ENCODE measurements around the gene PCED1B.
"Not testable (repeated sequence)": the region's sequence is repeated elsewhere in the genome, so short reads cannot be mapped to it uniquely, and the experiment has no call there.

PCED1B gene

GRCh38 chr12:47052274-47052673 lies 27.1 kb upstream of the PCED1B start:
- no peaks in the 10 kb centered on the region for H3K4me1 Mint-ChIP-seq
- no peak overlapping the region for H3K27ac Mint-ChIP-seq
- no peak overlapping the region for H3K4me3 Mint-ChIP-seq
- no peaks in the 10 kb centered on the region for H3K27me3 Mint-ChIP-seq
- DNase-seq = no peak
- CTCF ChIA-PET = interaction anchor here (0.9 to 1.2 kb wide), 3 partner anchors 17 to 132 kb away, joined by 3 to 4 read pairs (median 3); no protein-coding TSS in a partner anchor
- peaks cover 13% of the 10 kb centered on the region for H3K9me3 Mint-ChIP-seq
- peaks cover 1% of the 10 kb centered on the region for H3K36me3 Mint-ChIP-seq

GRCh38 chr12:47053961-47054360 lies 25.5 kb upstream of the PCED1B start:
- CTCF ChIA-PET = no interaction called here
- DNase-seq = no peak
- Mint-ChIP-seq H3K4me3 (no peak overlapping the region), H3K4me1 (no peaks in the 10 kb centered on the region), H3K9me3 (peaks cover 15% of the 10 kb centered on the region), H3K36me3 (peaks cover 1% of the 10 kb centered on the region), H3K27me3 (no peaks in the 10 kb centered on the region), H3K27ac (no peak overlapping the region)

- CTCF ChIA-PET = interaction anchor here (0.8 to 1.0 kb wide), 2 partner anchors 16 to 35 kb away, joined by 3 to 5 read pairs; no protein-coding TSS in a partner anchor
- Mint-ChIP-seq H3K9me3 (peaks cover 15% of the 10 kb centered on the region), H3K4me1 (no peaks in the 10 kb centered on the region), H3K27me3 (no peaks in the 10 kb centered on the region), H3K4me3 (no peak overlapping the region), H3K27ac (no peak overlapping the region), H3K36me3 (peaks cover 1% of the 10 kb centered on the region)
- no peak for DNase-seq
Measured at GRCh38 chr12:47054659-47055058, 24.8 kb upstream of the PCED1B start.

GRCh38 chr12:47055856-47056255 lies 23.6 kb upstream of the PCED1B start:
- not testable (repeated sequence) for H3K4me3 Mint-ChIP-seq, H3K27me3 Mint-ChIP-seq, DNase-seq, H3K27ac Mint-ChIP-seq, H3K4me1 Mint-ChIP-seq, H3K36me3 Mint-ChIP-seq
- H3K9me3 Mint-ChIP-seq = peaks cover 14% of the 10 kb centered on the region
- CTCF ChIA-PET = interaction anchor here (0.8 kb wide), 1 partner anchor 14 kb away, joined by 3 read pairs; no protein-coding TSS in a partner anchor

GRCh38 chr12:47056944-47057343 lies 22.5 kb upstream of the PCED1B start:
- H3K4me1 Mint-ChIP-seq, H3K27ac Mint-ChIP-seq, DNase-seq, H3K36me3 Mint-ChIP-seq, H3K27me3 Mint-ChIP-seq, H3K9me3 Mint-ChIP-seq, H3K4me3 Mint-ChIP-seq: not testable (repeated sequence)
- CTCF ChIA-PET = interaction anchor here (0.8 kb wide), 1 partner anchor 13 kb away, joined by 3 read pairs; no protein-coding TSS in a partner anchor

- CTCF ChIA-PET, H3K9me3 Mint-ChIP-seq, H3K4me3 Mint-ChIP-seq, DNase-seq, H3K4me1 Mint-ChIP-seq, H3K27ac Mint-ChIP-seq, H3K36me3 Mint-ChIP-seq, H3K27me3 Mint-ChIP-seq: not testable (repeated sequence)
Measured at GRCh38 chr12:47058640-47059039, 20.8 kb upstream of the PCED1B start.

GRCh38 chr12:47065546-47065945 lies 13.9 kb upstream of the PCED1B start:
- CTCF ChIA-PET = no interaction called here
- no peak for DNase-seq
- H3K4me1 Mint-ChIP-seq = no peaks in the 10 kb centered on the region
- peaks cover 1% of the 10 kb centered on the region for H3K36me3 Mint-ChIP-seq
- no peak overlapping the region for H3K4me3 Mint-ChIP-seq
- H3K27me3 Mint-ChIP-seq = no peaks in the 10 kb centered on the region
- H3K9me3 Mint-ChIP-seq = no peaks in the 10 kb centered on the region
- no peak overlapping the region for H3K27ac Mint-ChIP-seq

GRCh38 chr12:47066278-47067025 lies 13.0 kb upstream of the PCED1B start:
- H3K4me3 Mint-ChIP-seq = no peak overlapping the region

GRCh38 chr12:47067176-47067575 lies 12.2 kb upstream of the PCED1B start:
- H3K4me1 Mint-ChIP-seq = no peaks in the 10 kb centered on the region
- H3K27me3 Mint-ChIP-seq = no peaks in the 10 kb centered on the region
- H3K27ac Mint-ChIP-seq = no peak overlapping the region
- H3K9me3 Mint-ChIP-seq = no peaks in the 10 kb centered on the region
- H3K36me3 Mint-ChIP-seq = no peaks in the 10 kb centered on the region
- DNase-seq = no peak
- H3K4me3 Mint-ChIP-seq = no peak overlapping the region
- CTCF ChIA-PET = interaction anchor here (0.7 to 1.1 kb wide), 2 partner anchors 12 to 127 kb away, joined by 3 read pairs; partner anchors contain the start of gene PCED1B

More at GRCh38 chr12:47066278-47067025, 13.0 kb upstream of the PCED1B start:
- CTCF ChIA-PET = interaction anchor here (0.7 to 1.1 kb wide), 2 partner anchors 12 to 127 kb away, joined by 3 read pairs; partner anchors contain the start of gene PCED1B
- no peak for DNase-seq
- H3K36me3 Mint-ChIP-seq = no peaks in the 10 kb centered on the region
- H3K27ac Mint-ChIP-seq = no peak overlapping the region
- no peaks in the 10 kb centered on the region for H3K27me3 Mint-ChIP-seq
- no peaks in the 10 kb centered on the region for H3K9me3 Mint-ChIP-seq
- H3K4me1 Mint-ChIP-seq = no peaks in the 10 kb centered on the region

- H3K4me3 Mint-ChIP-seq = no peak overlapping the region
- no peaks in the 10 kb centered on the region for H3K36me3 Mint-ChIP-seq
- DNase-seq = no peak
- no peaks in the 10 kb centered on the region for H3K27me3 Mint-ChIP-seq
- H3K4me1 Mint-ChIP-seq = no peaks in the 10 kb centered on the region
- H3K9me3 Mint-ChIP-seq = no peaks in the 10 kb centered on the region
- H3K27ac Mint-ChIP-seq = no peak overlapping the region
- CTCF ChIA-PET = interaction anchor here (1.1 to 3.7 kb wide), 2 partner anchors 46 to 330 kb away, joined by 3 to 15 read pairs; no protein-coding TSS in a partner anchor
Measured at GRCh38 chr12:47067771-47068431, 11.5 kb upstream of the PCED1B start.

- Mint-ChIP-seq H3K36me3 (no peaks in the 10 kb centered on the region), H3K4me3 (no peak overlapping the region), H3K27ac (no peak overlapping the region), H3K27me3 (no peaks in the 10 kb centered on the region), H3K9me3 (no peaks in the 10 kb centered on the region), H3K4me1 (no peaks in the 10 kb centered on the region)
- CTCF ChIA-PET = interaction anchor here (1.1 to 3.7 kb wide), 3 partner anchors 45 to 329 kb away, joined by 3 to 15 read pairs (median 14); no protein-coding TSS in a partner anchor
- no peak for DNase-seq
Measured at GRCh38 chr12:47068539-47068938, 10.9 kb upstream of the PCED1B start.

- H3K27me3 Mint-ChIP-seq = no peaks in the 10 kb centered on the region
- CTCF ChIA-PET = interaction anchor here (0.8 to 4.5 kb wide), 21 partner anchors 9 to 945 kb away, joined by 3 to 34 read pairs (median 4); partner anchors contain the start of genes AMIGO2 and PCED1B
- no peaks in the 10 kb centered on the region for H3K9me3 Mint-ChIP-seq
Measured at GRCh38 chr12:47070310-47070709, 9.1 kb upstream of the PCED1B start.

GRCh38 chr12:47071241-47071852 lies 8.1 kb upstream of the PCED1B start:
- DNase-seq = no peak

More at GRCh38 chr12:47070310-47070709, 9.1 kb upstream of the PCED1B start:
- no peak for DNase-seq
- no peaks in the 10 kb centered on the region for H3K36me3 Mint-ChIP-seq
- no peak overlapping the region for H3K4me3 Mint-ChIP-seq
- H3K4me1 Mint-ChIP-seq = no peaks in the 10 kb centered on the region
- H3K27ac Mint-ChIP-seq = no peak overlapping the region

GRCh38 chr12:47073951-47074350 lies 5.5 kb upstream of the PCED1B start:
- Mint-ChIP-seq H3K4me1 (peaks cover 25% of the 10 kb centered on the region), H3K4me3 (no peak overlapping the region), H3K36me3 (peaks cover 8% of the 10 kb centered on the region), H3K27me3 (no peaks in the 10 kb centered on the region), H3K27ac (no peak overlapping the region), H3K9me3 (no peaks in the 10 kb centered on the region)
- no peak for DNase-seq
- CTCF ChIA-PET = interaction anchor here (0.5 to 4.5 kb wide), 3 partner anchors 9 to 131 kb away, joined by 3 to 34 read pairs (median 6); no protein-coding TSS in a partner anchor

More at GRCh38 chr12:47071241-47071852, 8.1 kb upstream of the PCED1B start:
- H3K27ac Mint-ChIP-seq = no peak overlapping the region
- peaks cover 2% of the 10 kb centered on the region for H3K36me3 Mint-ChIP-seq
- no peaks in the 10 kb centered on the region for H3K27me3 Mint-ChIP-seq
- no peak overlapping the region for H3K4me3 Mint-ChIP-seq
- H3K9me3 Mint-ChIP-seq = no peaks in the 10 kb centered on the region
- H3K4me1 Mint-ChIP-seq = peaks cover under 1% of the 10 kb centered on the region
- CTCF ChIA-PET = interaction anchor here (0.7 to 4.5 kb wide), 26 partner anchors 8 to 946 kb away, joined by 3 to 34 read pairs (median 4); partner anchors contain the start of genes AMIGO2 and PCED1B
